Measurements from ENCODE around the gene TSC2. TPM values are rescaled to one million over a fixed set of nuclear protein-coding genes. Genes with fewer than 3 reads are reported as not detected.
"Not testable (repeated sequence)": the region's sequence is repeated elsewhere in the genome, so short reads cannot be mapped to it uniquely, and the experiment has no call there.

Gene TSC2
- total RNA-seq, 2 donors from 2014 or later, result 70.5 to 121 TPM

DNA sequence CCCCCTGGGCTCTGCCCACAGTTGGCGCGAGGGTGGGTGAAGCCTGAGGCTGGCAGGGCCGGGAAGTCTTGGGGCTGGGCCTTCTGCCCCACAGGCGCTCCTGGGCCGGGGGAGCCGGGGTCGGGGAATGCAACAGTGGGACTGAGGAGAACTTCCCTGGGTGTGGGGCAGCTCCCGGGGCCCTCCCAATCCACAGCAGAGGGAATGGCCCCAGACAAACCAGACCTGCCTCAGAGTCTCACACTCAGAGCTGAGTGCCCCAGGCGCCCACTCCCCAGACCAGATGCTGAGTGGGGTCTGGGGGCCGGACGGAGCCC lies 76.5 kb downstream of the TSC2 start:
- H3K27ac Mint-ChIP-seq; DNase-seq (ENCODE audit: low spot score in 2 of 2); H3K36me3 Mint-ChIP-seq; H3K9me3 Mint-ChIP-seq; ATAC-seq: not testable (repeated sequence)

DNA sequence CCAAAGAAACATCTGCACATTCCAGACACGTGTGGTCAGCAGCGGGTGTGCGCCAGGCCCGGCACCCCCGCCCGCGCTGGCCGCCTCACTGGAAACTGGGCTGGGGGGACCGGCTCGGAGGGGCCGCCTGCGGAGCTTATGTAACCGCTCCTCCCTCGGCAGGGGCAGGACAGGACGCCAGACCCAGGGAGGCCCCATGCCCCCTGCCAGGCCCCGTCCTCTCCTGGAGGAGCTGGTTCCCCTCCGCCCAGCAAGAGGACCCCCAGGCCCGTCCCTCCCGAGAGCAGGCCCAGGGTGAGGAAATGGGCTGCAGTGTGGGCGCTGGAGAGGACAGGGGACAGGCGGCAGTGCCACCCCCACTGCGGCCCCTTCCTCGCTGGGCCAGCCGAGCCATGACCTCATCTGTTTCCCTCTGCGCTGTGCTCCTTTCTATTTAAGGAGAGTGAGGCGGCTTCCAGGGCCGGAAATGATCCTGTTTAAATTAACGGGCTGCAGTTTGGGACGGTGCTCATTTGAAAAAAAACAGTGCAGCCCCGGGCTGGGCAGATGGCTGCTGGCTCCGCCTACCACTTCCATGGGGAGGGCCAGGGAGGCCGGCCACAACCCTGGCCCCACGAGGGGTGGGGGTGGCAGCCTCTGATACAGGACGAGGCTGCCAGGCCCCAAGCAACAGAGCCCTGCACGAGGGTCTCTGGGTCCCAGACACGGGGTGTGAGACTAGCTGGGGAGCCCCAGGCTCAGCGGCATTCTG lies 77.1 kb downstream of the TSC2 start:
- not testable (repeated sequence) for H3K36me3 Mint-ChIP-seq; DNase-seq (ENCODE audit: low spot score in 2 of 2); H3K9me3 Mint-ChIP-seq; ATAC-seq; H3K27ac Mint-ChIP-seq

DNA sequence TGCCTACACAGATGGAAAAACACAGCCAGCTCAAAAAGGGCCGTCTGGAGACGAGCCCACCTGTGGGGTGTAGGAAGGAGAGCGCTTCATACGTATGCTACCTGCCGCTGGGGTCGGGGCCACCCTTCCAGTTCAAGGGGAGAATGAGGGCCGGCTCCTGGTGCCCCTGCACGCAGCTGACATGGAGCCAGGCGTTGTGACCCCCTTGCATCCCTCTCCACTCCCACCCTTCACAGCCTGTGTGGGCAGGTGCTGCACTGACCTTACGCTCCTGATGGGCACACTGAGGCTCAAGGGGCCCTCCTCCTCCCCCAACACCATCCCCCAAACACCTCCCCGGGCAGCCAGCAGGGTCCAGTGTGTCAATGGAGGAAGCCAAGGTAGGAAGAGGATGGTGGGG lies 77.8 kb downstream of the TSC2 start:
- not testable (repeated sequence) for ATAC-seq; H3K9me3 Mint-ChIP-seq; DNase-seq (ENCODE audit: low spot score in 2 of 2); H3K27ac Mint-ChIP-seq; H3K36me3 Mint-ChIP-seq

DNA sequence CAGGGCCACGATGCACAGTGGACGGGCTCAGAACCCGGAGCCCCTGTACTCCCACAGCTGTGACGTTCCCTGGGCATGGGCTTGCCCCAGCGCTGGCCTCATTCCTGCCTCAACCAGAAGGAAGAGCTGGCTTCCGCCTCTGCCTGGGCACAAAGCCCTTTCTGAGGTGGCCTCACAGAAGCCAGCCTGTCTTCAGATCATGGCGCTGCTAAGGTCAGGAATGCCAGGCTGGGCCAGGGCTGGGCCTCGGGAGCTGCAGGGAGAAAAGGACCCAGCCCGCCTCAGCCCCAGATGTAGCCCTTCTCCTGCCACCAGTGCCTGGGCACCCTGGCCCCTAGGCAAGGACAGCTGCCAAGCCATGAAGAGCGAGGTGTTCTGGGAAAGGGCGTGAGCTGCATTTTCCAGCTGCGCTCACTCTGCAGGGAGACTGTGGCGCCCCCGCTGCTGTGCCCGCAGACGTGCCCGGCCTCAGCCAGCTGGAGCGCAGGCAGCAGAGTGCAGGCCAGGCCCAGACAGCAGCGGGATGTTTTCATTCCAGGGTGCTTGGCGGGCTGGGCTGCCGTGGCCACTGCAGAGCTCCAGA lies 78.5 kb downstream of the TSC2 start:
- not testable (repeated sequence) for DNase-seq (ENCODE audit: low spot score in 2 of 2); H3K36me3 Mint-ChIP-seq; ATAC-seq; H3K9me3 Mint-ChIP-seq; H3K27ac Mint-ChIP-seq

DNA sequence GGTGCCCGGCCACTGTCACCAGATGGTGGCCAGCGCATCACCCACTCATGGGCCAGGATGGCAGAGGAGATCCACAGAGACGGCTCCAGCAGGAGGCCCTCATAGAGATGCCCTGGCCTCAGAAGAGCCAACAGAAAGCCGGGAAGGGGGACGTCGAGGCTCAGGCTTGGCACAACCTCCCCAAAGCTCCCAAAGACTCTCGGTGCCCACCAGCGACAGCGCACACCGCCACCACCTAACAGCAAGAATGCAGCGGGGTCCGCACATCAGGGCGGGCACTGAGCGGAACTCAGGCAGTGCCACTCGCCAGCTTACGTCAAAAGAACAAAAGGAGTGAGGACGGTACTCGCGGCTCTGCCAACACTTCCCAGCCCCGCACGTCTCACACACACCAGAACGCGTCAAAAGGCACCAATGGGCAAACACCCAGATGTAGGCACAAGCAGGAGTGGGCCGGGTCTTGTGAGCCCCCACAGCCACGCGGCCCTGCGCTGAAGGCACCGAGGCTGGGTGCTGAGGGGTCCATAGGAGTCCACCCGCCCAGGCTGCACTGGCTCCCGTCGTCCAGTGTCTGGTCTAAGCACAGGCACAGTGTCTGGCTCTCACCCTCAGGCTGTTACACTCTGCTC lies 79.3 kb downstream of the TSC2 start:
- not testable (repeated sequence) for DNase-seq (ENCODE audit: low spot score in 2 of 2); H3K9me3 Mint-ChIP-seq; H3K36me3 Mint-ChIP-seq
- peak overlapping the region in 1 of 2 donors; percentile 35 for H3K27ac Mint-ChIP-seq
- ATAC-seq, result peak; percentile 2 to 13

DNA sequence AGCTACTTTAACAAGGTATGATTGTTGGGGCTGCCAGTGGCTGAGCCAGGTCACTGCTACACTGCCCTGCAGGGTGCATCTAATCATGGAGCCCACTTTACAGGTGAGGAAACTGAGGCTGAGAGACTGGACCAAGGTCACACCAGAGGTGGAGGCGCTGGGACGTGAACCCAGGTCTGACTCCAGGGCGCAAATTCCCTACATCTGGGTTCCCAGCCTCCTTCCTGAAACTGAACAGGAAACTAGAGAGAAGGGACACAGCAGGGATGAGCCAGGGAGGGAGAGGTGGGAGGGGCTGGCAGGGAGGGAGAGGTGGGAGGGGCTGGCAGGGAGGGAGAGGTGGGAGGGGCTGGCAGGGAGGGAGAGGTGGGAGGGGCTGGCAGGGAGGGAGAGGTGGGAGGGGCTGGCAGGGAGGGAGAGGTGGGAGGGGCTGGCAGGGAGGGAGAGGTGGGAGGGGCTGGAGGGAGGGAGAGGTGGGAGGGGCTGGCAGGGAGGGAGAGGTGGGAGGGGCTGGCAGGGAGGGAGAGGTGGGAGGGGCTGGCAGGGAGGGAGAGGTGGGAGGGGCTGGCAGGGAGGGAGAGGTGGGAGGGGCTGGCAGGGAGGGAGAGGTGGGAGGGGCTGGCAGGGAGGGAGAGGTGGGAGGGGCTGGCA lies 80.0 kb downstream of the TSC2 start:
- H3K9me3 Mint-ChIP-seq; DNase-seq (ENCODE audit: low spot score in 2 of 2); H3K36me3 Mint-ChIP-seq: not testable (repeated sequence)
- peak; percentile 2 to 3 for ATAC-seq
- peak overlapping the region in 1 of 2 donors; percentile 35 for H3K27ac Mint-ChIP-seq

DNA sequence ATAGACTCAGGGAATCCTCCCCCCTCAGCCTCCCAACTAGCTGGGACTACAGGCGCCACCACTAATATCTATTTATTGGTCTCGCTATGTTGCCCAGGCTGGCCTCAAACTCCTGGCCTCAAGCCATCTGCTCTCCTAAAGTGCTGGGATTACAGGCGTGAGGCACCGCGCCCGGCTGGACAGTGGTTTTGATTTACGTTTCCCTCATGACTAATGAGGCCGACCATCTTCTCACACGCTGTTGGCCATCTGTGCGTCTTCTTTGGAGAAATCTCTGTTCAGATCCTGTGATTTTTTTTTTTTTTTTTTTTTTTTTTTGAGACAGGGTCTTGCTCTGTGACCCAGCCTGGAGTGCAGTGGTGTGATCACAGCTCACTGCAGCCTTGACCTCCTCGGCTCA lies 81.5 kb downstream of the TSC2 start:
- H3K36me3 Mint-ChIP-seq; DNase-seq (ENCODE audit: low spot score in 2 of 2); H3K9me3 Mint-ChIP-seq; H3K27ac Mint-ChIP-seq; ATAC-seq: not testable (repeated sequence)

DNA sequence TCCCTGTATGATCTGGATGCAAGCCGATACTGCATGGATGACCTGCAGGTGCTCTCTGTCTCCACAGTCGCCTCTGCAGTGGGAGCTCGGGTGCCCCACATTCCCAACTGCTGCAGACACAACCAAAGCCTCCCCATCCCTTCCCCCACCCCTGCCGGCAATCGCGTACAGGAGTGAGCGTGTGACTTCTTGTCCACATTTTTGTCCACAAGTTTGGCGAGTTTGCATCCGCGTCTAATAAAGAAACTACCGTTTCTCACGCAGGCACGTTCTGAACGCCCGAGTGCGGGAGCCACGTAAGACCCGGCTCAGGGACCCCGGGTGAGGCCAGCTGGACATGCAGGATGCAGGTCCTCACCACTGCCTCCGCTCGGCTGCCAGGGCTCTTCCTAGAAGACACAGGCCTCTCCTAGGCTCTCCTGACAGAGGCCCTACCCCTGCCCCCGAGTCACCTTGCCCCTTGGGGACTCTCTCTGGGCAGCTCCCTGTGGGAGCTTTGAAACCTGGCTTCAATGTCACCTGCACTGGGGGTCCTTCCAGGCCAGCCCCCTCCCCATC lies 82.2 kb downstream of the TSC2 start:
- not testable (repeated sequence) for H3K27ac Mint-ChIP-seq; DNase-seq (ENCODE audit: low spot score in 2 of 2); H3K36me3 Mint-ChIP-seq; H3K9me3 Mint-ChIP-seq; ATAC-seq

DNA sequence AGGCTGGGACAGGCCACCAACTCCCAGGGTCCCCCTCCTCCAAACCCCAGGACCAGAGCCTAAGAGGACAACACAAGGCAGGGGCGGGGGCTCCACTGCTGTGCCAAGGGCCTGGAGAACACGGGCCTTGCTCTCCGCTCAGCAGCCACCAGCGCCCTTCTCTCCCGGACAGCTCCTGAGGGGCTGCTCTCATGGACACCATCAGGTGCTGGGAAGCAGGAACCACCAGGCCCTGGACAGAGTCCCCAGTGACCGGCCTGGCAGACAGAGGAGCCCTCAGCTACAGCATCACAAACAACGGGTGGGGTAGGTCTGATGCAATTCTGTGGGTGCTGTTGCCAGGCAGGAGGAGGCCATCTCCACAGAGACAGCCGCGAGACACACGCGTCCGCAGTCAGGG lies 86.0 kb downstream of the TSC2 start:
- not testable (repeated sequence) for H3K36me3 Mint-ChIP-seq; DNase-seq (ENCODE audit: low spot score in 2 of 2); H3K9me3 Mint-ChIP-seq

DNA sequence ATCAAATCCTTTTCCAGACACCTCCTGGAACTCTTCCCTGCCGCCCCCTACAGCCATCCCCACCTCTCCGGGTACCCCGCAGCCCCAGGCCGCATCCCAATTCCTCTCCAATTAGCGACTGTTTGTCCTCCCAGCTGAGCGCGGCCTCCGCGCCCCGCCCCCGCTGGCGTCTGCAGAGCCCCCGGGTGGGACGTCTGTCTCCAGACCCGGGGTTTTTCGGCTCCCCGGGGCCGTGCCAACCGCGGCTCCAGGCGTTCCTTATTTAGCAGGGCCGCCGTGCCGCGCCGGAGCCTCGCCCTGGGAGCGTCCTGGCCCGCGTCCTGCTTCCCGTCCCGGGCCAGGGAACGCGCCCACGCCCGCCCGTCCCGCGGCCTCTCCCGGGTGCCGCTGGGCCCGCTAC lies 87.3 kb downstream of the TSC2 start:
- H3K9me3 Mint-ChIP-seq; DNase-seq (ENCODE audit: low spot score in 2 of 2); ATAC-seq; H3K36me3 Mint-ChIP-seq: not testable (repeated sequence)
- peak overlapping the region; percentile 39 to 85 for H3K27ac Mint-ChIP-seq

More for the DNA sequence above, 86.0 kb downstream of the TSC2 start:
- H3K27ac Mint-ChIP-seq, ATAC-seq: not testable (repeated sequence)

DNA sequence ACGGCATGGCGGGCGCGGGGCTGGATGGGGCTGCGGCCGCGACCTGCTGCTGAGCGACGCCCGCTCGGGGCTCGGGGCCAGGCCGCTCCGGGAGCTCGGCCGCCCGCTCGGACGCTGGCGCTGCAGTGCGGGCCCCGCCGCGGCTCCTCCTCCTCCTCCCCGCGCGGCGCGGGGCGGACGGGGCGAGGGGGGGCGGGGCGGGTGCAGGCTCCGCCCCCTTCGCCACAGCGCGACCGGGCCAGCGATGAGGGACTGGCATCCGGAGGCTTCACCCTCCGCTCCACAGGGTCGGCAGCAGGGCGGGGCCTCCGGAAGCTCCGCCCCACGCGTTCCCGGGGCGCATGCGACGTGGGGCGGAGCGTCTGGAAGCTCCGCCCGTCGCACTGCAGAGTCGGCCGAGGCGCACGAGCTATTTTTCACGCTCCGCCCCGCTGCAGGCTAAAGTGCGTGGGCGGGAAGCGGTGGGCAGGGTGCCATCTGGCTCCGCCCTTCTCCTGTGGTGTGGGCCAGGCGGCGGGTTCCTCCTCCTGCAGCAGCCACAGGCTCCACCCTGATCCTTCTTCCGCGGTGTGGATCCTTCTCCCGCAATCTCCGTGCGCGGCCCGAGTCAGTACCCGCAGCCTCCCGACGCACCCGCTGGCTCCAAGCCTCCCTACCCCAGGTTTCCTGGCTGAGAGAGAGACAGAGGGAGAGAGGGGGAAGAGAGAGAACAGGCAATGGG lies 88.1 kb downstream of the TSC2 start, which contains the start of gene PKD1:
PKD1 (minus strand) TSS at position 129 of the 721 bp plus-strand sequence. CDS start 209 bp downstream, outside the sequence.
- peak within 1 kb of the TSS; percentile 82 to 98 for H3K27ac Mint-ChIP-seq
- H3K36me3 Mint-ChIP-seq, H3K9me3 Mint-ChIP-seq: not testable (repeated sequence)
- ATAC-seq (peak; percentile 83 to 94), DNase-seq (ENCODE audit: low spot score in 2 of 2) (peak; percentile 100)

Other genes with a start within 250 kb of the TSC2 start
- 10 to 100 TPM; 31.7 to 65.6 TPM for gene HAGH, start 221.2 kb upstream of the TSC2 start, total RNA-seq
- 10 to 100 TPM; 11.9 to 13.0 TPM for gene FAHD1, start 220.8 kb upstream of the TSC2 start, total RNA-seq
- gene MEIOB, start 175.8 kb upstream of the TSC2 start, total RNA-seq, result under 1 TPM; 0.43 to 0.45 TPM
- gene HS3ST6, start 129.6 kb upstream of the TSC2 start, total RNA-seq, result not detected
- 10 to 100 TPM; 17.3 to 41.7 TPM for gene MSRB1, start 104.8 kb upstream of the TSC2 start, total RNA-seq
- gene RPL3L, start 93.3 kb upstream of the TSC2 start, total RNA-seq, result not detected
- gene NDUFB10, start 88.4 kb upstream of the TSC2 start, total RNA-seq, result 10 to 100 TPM; 63.4 to 98.8 TPM
- gene RPS2, start 83.2 kb upstream of the TSC2 start, total RNA-seq, result 1,000 to 10,000 TPM; 5,211 to 5,668 TPM
- under 1 TPM in 1 of 2 donors, not detected in 1; 0.41 TPM for gene RNF151, start 81.1 kb upstream of the TSC2 start, total RNA-seq
- 10 to 100 TPM; 18.8 to 37.2 TPM for gene TBL3, start 75.9 kb upstream of the TSC2 start, total RNA-seq
- gene NOXO1, start 66.5 kb upstream of the TSC2 start, total RNA-seq, result not detected
- gene GFER, start 63.8 kb upstream of the TSC2 start, total RNA-seq, result 10 to 100 TPM; 19.1 to 25.0 TPM
- gene SYNGR3, start 58.0 kb upstream of the TSC2 start, total RNA-seq, result 1 to 10 TPM; 2.0 to 9.0 TPM
- 10 to 100 TPM; 72.2 to 87.9 TPM for gene ZNF598, start 38.2 kb upstream of the TSC2 start, total RNA-seq
- 1 to 10 TPM in 1 of 2 donors, under 1 TPM in 1; 0.61 to 4.6 TPM for gene NPW, start 28.2 kb upstream of the TSC2 start, total RNA-seq
- gene NHERF2, start 21.1 kb upstream of the TSC2 start, total RNA-seq, result 1 to 10 TPM in 1 of 2 donors, under 1 TPM in 1; 0.82 to 3.7 TPM
- 10 to 100 TPM; 21.6 to 25.3 TPM for gene NTHL1, start 151 bp upstream of the TSC2 start, total RNA-seq
- 10 to 100 TPM; 77.0 to 87.6 TPM for gene PKD1, start 87.9 kb downstream of the TSC2 start, total RNA-seq
- under 1 TPM in 1 of 2 donors, not detected in 1; 0.80 TPM for gene RAB26, start 100.6 kb downstream of the TSC2 start, total RNA-seq
- gene TRAF7, start 107.8 kb downstream of the TSC2 start, total RNA-seq, result 10 to 100 TPM; 67.7 to 92.0 TPM
- gene CASKIN1, start 148.6 kb downstream of the TSC2 start, total RNA-seq, result 10 to 100 TPM in 1 of 2 donors, under 1 TPM in 1; 0.77 to 11.3 TPM
- 10 to 100 TPM; 49.5 to 52.2 TPM for gene MLST8, start 157.5 kb downstream of the TSC2 start, total RNA-seq
- gene BRICD5, start 162.9 kb downstream of the TSC2 start, total RNA-seq, result 10 to 100 TPM in 1 of 2 donors, 1 to 10 TPM in 1; 6.3 to 10.3 TPM
- gene PGP, start 166.9 kb downstream of the TSC2 start, total RNA-seq, result 10 to 100 TPM; 15.1 to 20.9 TPM
- gene E4F1, start 175.6 kb downstream of the TSC2 start, total RNA-seq, result 10 to 100 TPM; 19.0 to 22.5 TPM
- 1 to 10 TPM; 1.3 to 1.5 TPM for gene DNASE1L2, start 188.5 kb downstream of the TSC2 start, total RNA-seq
- gene ECI1, start 203.6 kb downstream of the TSC2 start, total RNA-seq, result 10 to 100 TPM; 53.8 to 57.6 TPM
- gene RNPS1, start 220.1 kb downstream of the TSC2 start, total RNA-seq, result 100 to 1,000 TPM; 289 to 296 TPM

Data from activated naive CD4-positive, alpha-beta T cell treated with anti-CD3 and anti-CD28 coated beads, Interleukin-2, amount 50 U/mL, for 72 hours (primary cell).